ENCODE data around the gene CORO2B. TPM values are rescaled to one million over a fixed set of nuclear protein-coding genes. Genes with fewer than 3 reads are reported as not detected.

The CORO2B gene
- total RNA-seq, 1 donor from 2014 or later = 82.5 TPM

GRCh38 chr15:68707386-68707785 is 128.6 kb downstream of the CORO2B start:
- H3K27ac Mint-ChIP-seq (ENCODE audit: unreplicated experiment) = no peak overlapping the region
- H3K36me3 Mint-ChIP-seq (ENCODE audit: low read depth) = peaks cover 32% of the 10 kb centered on the region
- no peak for TF ChIP-seq CTCF (IDR thresholded peaks at IDR 0.05)
- DNase-seq (ENCODE audit: low spot score) = no peak
- no peak overlapping the region for H3K4me3 Mint-ChIP-seq (ENCODE audit: unreplicated experiment)
- no peaks in the 10 kb centered on the region for H3K27me3 Mint-ChIP-seq (ENCODE audit: low read depth)
- H3K9me3 Mint-ChIP-seq (ENCODE audit: low read depth) = no peaks in the 10 kb centered on the region
- peaks cover 5% of the 10 kb centered on the region for H3K4me1 Mint-ChIP-seq (ENCODE audit: low read depth)

- no peak for DNase-seq (ENCODE audit: low spot score)
- H3K9me3 Mint-ChIP-seq (ENCODE audit: low read depth) = no peaks in the 10 kb centered on the region
- no peaks in the 10 kb centered on the region for H3K27me3 Mint-ChIP-seq (ENCODE audit: low read depth)
- no peak overlapping the region for H3K4me3 Mint-ChIP-seq (ENCODE audit: unreplicated experiment)
- H3K36me3 Mint-ChIP-seq (ENCODE audit: low read depth) = peaks cover 46% of the 10 kb centered on the region
- H3K27ac Mint-ChIP-seq (ENCODE audit: unreplicated experiment) = no peak overlapping the region
- H3K4me1 Mint-ChIP-seq (ENCODE audit: low read depth) = peaks cover 4% of the 10 kb centered on the region
- no peak for TF ChIP-seq CTCF (IDR thresholded peaks at IDR 0.05)
These were observed 131.1 kb downstream of the CORO2B start for GRCh38 chr15:68709876-68710275.

GRCh38 chr15:68710536-68710935 is 131.7 kb downstream of the CORO2B start:
- H3K36me3 Mint-ChIP-seq (ENCODE audit: low read depth) = peaks cover 48% of the 10 kb centered on the region
- DNase-seq (ENCODE audit: low spot score) = no peak
- no peaks in the 10 kb centered on the region for H3K27me3 Mint-ChIP-seq (ENCODE audit: low read depth)
- no peak for TF ChIP-seq CTCF (IDR thresholded peaks at IDR 0.05)
- no peak overlapping the region for H3K27ac Mint-ChIP-seq (ENCODE audit: unreplicated experiment)
- no peak overlapping the region for H3K4me3 Mint-ChIP-seq (ENCODE audit: unreplicated experiment)
- peaks cover 4% of the 10 kb centered on the region for H3K4me1 Mint-ChIP-seq (ENCODE audit: low read depth)
- H3K9me3 Mint-ChIP-seq (ENCODE audit: low read depth) = no peaks in the 10 kb centered on the region

- no peak for DNase-seq (ENCODE audit: low spot score)
- TF ChIP-seq CTCF (IDR thresholded peaks at IDR 0.05) = no peak
- Mint-ChIP-seq H3K4me1 (ENCODE audit: low read depth) (peaks cover 4% of the 10 kb centered on the region), H3K36me3 (ENCODE audit: low read depth) (peaks cover 51% of the 10 kb centered on the region), H3K4me3 (ENCODE audit: unreplicated experiment) (no peak overlapping the region), H3K27me3 (ENCODE audit: low read depth) (no peaks in the 10 kb centered on the region), H3K9me3 (ENCODE audit: low read depth) (no peaks in the 10 kb centered on the region), H3K27ac (ENCODE audit: unreplicated experiment) (no peak overlapping the region)
These were observed 132.6 kb downstream of the CORO2B start for GRCh38 chr15:68711406-68711805.

GRCh38 chr15:68712886-68713285 is 134.1 kb downstream of the CORO2B start:
- Mint-ChIP-seq H3K36me3 (ENCODE audit: low read depth) (peaks cover 56% of the 10 kb centered on the region), H3K27me3 (ENCODE audit: low read depth) (no peaks in the 10 kb centered on the region), H3K9me3 (ENCODE audit: low read depth) (no peaks in the 10 kb centered on the region), H3K27ac (ENCODE audit: unreplicated experiment) (no peak overlapping the region), H3K4me1 (ENCODE audit: low read depth) (no peaks in the 10 kb centered on the region), H3K4me3 (ENCODE audit: unreplicated experiment) (no peak overlapping the region)
- DNase-seq (ENCODE audit: low spot score) = no peak
- no peak for TF ChIP-seq CTCF (IDR thresholded peaks at IDR 0.05)
